ENCODE results near the gene JOSD1.

- TF ChIP-seq POLR2A (IDR thresholded peaks at IDR 0.05): no peak
- no peak for TF ChIP-seq CTCF (IDR thresholded peaks at IDR 0.05)
- no peak for TF ChIP-seq POLR2AphosphoS5 (IDR thresholded peaks at IDR 0.05)
These were observed 27.0 kb upstream of the JOSD1 start for GRCh38 chr22:38727530-38728451.

All from gastroesophageal sphincter (tissue), 3 donors.